ENCODE measurements around the gene CAMK1D.

The CAMK1D gene

DNA sequence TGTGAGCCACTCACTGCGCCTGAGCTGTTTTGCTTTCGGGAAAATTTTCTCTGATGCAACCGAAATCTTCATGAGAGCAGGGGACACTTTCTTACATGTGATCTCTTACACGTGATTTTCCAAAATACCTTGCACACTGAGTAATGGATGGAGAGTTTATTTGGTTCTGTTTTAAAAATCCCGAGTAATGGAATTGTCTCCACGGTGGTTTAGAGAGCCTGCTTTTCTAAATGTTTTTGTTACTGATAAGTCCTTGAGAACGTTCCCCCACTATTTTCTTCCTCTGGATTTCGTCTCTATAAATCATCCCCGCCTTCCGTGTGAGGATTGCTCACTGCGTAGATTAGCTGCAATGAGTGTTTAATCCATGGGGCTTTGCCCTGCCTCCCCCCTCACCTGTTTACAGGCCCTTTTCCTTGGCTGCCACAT is 25.7 kb downstream of the CAMK1D start:
- DNase-seq (ENCODE audit: low spot score), result no peak

DNA sequence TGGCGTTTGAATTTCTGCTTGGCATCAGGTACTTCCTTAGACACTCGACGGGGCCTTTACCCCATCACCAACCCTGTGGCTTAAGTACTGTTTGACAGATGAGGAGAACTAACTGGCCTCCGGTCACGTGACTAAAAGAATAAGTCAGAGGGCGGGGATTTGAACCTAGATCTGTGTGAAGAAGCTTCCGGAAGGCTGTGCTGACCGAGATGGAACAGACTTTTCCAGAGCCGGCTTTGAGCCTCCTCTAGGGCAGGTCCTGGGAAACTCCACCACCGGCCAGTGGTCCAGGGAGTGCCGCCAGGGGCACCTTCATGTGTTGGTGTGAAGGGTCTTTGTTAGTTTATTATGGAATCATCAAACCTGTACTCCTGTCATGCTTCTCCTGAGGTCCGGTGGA is 26.9 kb downstream of the CAMK1D start:
- no peak for DNase-seq (ENCODE audit: low spot score)

DNA sequence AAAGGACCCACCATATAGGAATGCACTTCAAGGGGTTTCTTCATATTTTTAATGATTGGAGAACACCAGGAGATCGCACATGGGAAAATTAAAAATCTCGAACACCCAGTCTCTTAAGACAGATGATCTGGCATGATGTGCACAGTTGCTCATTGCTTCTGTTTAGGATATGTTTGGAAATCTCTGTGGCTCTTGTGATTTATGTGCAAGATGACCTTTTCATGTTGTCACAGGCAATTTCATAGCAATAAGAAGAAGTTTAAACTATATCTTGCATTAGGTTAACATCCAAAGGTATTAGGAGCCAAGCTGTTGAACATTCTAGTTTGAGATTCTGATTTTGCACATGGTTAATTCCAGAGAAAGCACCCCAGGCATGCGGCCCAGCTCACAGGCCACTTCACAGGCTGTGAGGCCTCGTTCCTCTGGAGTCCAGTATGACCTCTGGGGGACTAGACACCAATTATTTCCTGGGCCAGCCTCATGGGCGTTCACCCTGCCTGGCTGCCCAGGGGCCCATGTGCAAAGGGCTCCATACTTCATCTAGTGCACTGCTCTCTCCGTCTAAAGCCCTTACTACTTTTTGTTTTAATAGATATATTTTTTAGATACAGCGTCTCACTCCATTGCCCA is 28.4 kb downstream of the CAMK1D start:
- DNase-seq (ENCODE audit: low spot score), result no peak

DNA sequence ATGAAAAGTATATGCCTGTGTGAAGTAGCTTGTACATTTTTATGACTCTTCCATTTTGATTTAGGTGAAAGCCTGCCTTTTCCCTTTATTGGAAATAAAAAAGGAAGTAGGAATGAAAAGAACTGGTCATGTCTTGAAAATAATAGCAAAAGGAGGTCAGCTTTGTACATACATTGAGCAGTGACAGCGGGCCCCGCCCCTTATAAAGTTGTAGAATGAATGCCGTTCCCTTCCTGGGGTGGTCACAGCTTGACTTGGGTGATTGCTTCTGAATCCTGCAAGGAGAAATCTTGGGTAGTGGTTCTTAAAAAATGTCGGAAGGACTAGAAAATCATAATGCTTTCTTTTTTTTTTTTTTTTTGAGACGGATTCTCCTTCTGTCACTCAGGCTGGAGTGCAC is 31.7 kb downstream of the CAMK1D start:
- DNase-seq (ENCODE audit: low spot score), result no peak

DNA sequence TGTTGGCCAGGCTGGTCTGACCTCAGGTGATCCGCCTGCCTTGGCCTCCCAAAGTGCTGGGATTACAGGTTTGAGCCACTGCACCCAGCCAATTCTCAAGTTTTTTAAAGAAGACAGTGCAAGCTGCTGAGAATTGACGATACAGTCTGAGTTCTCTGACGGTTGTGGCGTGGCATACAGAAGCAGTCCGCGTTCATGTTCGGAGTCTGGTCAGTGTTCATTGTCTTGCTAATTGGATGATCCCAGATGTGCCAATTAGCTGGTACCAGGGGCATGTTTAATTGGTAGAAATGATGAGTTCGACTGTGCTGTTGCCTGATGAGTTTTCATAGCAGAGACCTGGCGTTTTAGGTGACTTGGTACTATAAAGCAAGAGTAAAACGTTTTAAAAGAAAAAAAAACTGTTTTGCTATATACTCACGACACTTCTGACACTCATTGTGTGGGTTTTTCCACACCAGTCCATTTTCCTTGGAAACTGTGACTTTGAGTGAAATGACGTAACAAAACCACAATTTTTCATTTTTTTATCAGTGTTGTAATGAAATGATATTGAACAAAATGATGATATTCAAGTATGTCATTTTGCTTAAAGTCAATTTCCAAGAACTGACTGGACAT is 32.3 kb downstream of the CAMK1D start:
- DNase-seq (ENCODE audit: low spot score), result no peak

DNA sequence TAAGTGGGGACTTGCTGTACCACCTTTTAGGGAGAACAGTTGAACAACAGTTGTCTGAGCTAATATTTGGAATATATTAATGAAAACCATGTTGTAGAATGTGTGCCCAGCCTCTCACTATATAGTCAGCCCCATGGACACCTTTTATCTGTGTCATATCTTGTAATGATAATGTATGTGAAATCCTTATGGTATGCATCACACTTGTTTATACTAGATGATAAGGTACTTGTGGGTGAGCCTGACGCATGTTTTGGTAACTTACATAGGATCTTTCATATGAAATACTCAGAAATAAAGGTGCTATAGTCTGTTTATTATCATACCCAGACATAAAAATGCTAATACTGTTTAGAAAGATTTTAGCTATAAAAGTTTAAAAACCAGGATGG is 32.8 kb downstream of the CAMK1D start:
- no peak for DNase-seq (ENCODE audit: low spot score)

DNA sequence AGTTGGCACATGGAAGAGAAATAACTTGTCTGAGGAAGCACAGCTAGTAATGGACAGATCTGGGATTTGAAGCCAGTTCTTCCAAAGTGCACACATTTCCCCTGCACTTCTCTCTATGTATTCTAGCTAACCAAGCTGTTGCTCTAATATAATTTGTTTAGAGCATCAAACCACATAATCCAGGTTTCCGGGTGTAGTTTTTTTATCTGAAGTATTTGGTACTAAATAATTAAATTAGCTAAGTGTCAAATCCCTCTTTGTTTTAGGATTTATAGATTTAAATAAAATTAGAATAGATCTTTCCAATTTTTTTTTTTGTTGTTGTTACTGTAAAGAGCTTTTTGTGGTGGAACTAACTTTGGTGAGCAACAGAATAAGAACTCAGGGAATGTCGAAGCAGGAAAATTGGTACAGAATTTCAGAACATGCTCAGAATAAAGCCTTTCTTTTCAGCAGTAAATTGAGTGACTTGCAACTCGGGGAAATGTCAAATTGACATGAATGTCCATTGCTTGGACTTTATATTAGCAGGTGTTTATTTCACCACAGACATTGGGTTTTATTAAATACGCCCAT is 33.7 kb downstream of the CAMK1D start:
- no peak for DNase-seq (ENCODE audit: low spot score)

DNA sequence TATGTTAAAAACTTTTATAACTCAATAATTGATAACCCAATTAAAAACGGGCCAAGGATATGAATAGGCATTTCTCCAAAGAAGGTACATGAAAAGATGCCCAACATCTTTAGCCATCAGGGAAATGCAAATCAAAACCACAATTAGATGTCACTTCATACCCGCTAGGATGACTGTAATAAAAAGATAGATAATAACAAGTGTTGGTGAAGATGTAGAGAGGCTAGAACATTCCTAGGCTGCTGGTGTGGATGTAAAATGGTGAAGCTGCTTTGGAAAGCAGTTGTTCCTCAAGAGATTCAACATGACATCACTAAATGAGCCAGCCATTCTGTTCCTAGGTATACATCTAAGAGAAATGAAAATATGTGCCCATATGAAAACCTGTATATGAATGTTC is 35.6 kb downstream of the CAMK1D start:
- no peak for DNase-seq (ENCODE audit: low spot score)

DNA sequence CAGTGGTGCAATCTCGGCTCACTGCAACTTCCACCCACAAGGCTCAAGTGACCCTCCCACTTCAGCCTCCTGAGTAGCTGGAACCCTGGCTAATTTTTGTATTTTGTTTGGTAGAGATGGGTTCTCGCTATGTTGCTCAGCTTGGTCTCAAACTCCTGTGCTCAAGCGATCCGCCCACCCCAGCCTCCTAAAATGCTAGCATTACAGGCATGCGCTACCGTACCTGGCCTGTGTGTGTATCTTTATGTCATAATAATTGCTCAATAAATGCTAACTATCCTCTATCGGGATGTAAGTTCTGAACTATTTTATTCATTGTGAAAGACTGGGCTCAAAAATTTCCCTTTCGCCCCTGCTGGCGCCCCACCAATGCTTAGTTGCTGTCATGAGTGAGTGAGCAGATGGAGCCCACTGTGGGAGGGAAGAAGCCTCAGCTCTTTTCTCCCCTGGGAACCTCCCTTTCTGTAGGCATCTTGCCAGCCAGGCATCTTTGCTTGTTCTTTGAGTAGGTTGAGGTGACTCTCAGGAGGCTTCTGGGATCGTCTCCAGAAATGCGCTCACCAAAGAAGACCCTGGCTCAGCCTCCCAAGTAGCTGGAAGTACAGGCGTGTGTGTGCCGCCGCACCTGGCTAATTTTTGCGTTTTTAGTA is 38.3 kb downstream of the CAMK1D start:
- no peak for DNase-seq (ENCODE audit: low spot score)

DNA sequence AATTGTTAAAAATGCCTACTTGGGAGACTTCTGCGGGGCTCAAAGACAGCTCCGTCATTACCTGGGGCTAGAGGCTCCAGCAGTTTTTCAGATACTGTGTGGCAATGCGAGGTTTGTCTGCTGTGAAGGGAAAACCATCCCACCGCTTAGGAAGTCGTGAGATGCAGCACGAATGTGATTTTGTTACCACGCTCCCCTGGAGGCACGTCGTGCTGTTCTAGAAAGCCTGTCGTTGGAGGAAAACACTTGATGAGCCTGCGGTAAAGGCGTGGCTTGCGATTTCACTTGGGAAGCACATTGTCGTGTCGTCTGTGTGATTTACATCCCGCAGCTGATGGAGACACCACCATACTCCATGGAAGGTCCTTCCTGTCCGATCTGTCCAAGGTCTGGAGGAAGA is 39.3 kb downstream of the CAMK1D start:
- no peak for DNase-seq (ENCODE audit: low spot score)

DNA sequence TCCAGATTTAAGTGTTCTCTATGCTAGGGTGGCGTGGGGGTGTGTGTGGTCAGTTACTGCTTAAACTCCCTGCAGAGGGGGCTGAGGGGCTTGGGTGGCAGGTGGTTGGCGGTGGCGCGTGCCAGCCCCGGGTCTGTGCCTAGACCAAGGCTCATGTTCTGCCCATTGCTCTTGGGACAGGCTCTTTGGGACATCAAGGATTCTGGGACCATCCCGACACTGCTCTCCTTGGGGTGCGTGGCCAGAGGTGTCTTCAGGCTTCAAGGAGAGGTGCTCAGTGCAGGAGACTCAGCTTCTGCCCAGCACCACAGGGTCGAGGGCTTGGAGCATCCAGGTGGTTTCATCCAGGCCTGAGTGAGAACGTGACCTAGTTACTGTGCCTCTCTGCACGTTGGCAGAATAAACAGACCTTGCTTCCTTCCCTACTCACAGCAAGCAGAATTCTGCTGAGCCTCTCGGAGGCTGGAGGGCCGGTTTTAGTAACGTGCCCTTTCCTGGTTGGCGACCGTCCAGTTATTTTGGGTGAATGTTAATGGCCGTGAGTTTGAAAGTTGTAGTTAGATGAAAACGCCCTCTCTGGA is 39.9 kb downstream of the CAMK1D start:
- peak; percentile 53 for DNase-seq (ENCODE audit: low spot score)

DNA sequence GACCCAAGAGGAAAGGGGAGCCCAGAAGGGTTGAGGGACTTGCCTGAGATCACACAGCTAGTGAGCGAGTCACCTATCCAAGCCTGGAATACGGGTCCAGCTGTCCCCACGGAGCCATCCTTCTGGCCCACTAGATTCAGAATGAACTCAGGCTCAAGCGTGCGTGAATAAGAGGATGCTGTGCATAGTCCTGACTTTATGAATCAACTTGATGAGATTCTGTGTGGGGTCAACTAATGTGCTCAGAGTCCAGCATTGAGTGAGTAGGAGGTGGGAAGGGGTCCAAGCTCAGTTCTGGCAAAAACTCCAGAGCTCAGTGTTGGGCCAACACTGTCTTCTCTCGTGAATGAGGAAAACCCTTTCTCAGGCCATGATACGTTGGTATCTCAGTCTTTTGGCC is 41.4 kb downstream of the CAMK1D start:
- DNase-seq (ENCODE audit: low spot score), result no peak

DNA sequence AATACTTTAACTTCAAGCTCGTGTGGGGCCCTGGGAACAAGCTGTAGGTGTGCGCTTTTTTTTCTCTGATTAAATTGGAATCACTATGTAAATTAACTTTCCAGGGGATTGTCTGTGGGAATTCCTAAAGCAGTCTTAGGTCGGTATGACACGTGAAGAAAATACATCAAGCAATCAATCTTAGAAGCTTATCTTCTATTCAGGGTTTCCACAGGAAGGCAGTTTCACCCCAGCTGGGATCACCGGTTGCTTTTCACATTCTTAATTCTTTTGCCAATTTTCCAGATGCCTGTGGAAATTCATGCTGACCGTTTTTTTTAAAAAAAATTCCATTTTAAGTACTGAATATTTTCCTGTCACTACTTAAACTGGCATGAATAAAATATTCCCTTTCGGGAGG is 41.9 kb downstream of the CAMK1D start:
- no peak for DNase-seq (ENCODE audit: low spot score)

DNA sequence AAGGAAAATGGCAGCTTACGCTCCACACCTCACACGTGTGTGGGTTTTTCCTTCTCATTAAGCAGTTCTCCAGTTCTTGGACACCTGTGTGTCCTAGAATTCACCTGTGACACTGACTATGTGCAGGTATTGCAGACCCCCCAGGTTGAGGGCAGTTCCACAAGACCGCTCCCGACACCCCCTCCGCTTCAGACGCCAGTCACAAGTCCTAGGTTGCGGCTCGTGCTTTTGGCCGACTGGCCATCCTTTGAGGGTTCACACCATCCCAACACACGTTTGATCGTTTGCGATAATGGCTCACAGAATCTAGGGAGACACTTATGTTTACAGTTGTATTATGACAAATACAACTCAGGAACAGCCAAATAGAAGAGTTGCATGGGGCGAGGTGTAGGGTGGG is 44.5 kb downstream of the CAMK1D start:
- DNase-seq (ENCODE audit: low spot score), result no peak

DNA sequence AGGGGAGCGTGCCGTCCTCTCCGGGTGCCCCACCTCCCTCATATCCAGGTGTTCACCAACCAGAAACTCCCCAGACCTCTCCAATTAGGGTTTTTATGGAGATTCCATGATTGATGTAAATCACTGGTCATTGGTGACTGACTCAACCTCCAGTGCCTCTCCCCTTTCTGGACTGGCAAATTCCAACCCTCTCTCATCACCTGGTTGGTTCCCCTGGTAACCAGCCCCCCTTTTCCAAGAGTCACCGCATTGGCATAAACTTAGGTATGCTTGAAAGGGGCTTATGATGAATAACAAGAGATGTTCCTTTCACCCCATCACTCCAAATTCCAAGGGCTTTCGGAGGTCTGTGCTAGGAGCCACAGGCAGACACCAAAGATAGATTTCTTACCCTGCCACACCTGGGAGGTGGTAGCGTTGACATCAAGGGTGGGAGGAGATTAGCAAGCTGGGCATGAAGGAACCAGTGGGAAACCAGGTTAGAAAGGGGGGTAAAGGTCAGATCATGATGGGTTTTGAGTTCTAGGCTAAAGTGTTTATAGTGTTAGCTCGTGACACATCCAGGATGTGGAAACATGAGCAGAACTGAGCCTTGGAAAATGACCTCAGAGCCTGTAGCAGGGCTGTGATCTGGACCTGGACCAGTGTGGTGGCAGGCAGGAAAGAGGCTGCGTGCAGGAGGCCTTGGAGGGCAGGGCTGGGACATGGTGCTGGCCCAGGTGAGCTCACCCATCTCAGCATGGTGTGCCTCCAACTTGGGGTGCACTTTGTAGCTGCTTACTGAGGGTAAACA is 45.1 kb downstream of the CAMK1D start:
- DNase-seq (ENCODE audit: low spot score), result no peak

DNA sequence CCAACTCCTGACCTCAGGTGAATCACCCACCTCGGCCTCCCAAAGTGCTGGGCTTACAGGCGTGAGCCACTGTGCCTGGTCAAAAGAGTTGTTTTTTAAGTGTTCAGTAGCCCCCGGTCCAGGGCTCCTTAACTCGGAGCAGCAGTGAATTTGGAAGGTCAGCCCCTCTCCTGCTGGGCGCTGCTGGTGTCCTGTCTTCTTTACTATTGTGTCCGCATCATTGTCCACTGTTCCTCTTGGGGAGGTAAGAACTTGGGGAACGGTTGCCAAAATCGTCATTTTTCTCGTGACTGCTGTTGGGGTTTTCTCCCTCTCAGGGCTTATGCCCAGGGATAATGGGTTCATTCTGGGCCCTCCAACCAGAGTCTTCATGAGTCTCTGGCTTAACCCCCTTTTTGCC is 46.7 kb downstream of the CAMK1D start:
- DNase-seq (ENCODE audit: low spot score), result no peak

DNA sequence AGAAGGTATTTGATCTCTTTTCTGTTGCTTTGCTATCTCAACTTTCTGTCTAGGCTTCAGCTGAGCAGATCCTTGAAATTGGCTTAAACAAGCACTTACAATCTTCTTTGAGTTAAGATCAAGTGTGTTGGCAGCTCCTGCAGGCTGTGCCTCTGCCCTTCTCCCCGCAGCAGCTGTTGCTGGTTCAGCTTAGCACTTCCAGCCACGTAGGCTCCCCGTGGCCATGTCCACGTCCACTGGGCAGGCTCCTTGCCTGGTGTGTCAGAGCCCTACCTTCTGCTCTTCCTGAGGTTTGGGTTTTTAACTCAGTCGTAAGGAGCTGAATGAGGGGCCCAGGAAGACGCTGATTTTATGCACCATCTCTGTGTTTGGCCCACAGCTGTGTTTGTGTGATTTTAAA is 47.2 kb downstream of the CAMK1D start:
- no peak for DNase-seq (ENCODE audit: low spot score)

DNA sequence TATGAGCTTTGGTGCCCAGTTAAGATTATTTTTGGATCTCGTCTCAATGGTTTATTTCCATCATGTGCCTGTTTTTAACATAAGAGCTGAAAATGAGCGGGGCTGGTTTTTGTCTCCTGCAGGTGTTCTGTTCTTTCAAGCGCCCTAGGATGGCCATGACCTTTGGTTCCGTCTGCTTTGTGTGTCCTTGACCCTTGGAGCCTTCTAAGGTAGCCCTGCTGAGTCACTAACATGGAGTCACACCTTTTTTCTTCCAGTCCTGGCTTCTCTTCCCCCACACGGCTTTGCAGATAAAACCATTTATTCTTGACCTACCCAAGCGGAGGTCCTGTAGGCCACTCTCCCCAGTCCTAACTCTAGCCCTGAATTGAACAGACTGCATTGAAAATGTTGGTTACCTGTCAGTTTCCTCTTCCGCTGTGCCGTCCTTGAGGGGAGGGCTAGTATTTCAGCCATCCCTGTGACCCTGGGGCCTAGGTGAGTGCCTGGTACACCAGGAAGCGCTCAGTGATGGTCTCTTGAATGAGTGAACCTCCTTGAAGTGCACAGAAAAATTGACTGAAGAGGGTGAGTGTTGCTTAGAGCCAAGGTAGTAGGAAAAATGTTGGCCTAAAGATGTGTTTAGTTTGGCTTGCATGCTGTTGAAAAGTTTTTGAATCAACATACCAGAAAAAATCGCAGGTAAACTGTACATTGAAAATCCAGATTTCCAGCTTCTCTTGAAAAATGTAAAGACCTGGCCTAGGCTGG is 48.0 kb downstream of the CAMK1D start:
- DNase-seq (ENCODE audit: low spot score), result no peak

DNA sequence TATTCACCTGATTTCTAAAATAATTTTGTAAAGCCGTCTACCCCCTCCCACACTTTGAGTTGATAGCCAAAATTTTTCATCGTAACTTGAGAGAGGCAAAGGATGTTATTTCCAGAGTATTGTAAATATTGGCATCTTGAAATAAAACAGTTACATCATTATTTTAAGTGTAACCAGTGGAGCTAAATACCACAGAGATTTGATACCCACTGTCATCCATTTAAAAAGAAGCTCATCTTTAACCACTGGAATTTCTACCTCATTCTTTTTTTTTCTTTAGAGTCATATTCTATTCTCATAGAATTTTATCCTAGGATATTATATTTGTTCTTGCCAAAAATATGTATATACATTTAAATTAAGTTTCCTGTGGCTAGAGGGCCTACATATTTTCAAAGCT is 48.6 kb downstream of the CAMK1D start:
- no peak for DNase-seq (ENCODE audit: low spot score)

DNA sequence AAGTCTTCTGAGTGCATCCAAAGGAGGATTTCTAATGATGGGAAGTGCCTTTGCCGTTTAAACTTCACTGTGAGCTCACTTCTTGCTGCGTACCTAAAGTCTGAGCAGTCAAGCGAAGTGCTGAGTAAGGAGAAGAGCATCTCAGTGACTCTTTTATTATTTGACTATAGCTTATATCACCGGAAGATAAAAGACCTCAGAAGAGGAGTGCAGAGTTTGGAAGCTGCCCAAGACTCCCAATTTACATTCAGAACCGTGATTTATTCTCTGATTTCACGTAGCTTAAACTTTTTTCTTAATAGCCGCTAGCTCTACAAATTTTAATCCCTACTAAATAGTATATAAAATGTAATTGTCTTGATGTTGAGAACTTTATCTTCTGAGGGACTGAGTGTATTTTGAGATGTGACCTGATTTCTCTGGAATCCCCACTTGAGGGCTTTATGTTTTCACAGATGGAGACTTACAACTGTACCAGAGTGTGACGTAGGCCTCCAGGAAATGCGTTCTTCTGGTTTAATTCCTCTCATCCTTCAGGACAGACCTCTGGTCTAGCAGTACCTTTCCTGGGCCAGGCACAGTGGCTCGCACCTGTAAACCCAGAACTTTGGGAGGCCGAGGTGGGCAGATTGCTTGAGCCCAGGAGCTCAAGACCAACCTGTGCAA is 51.1 kb downstream of the CAMK1D start:
- DNase-seq (ENCODE audit: low spot score), result no peak

DNA sequence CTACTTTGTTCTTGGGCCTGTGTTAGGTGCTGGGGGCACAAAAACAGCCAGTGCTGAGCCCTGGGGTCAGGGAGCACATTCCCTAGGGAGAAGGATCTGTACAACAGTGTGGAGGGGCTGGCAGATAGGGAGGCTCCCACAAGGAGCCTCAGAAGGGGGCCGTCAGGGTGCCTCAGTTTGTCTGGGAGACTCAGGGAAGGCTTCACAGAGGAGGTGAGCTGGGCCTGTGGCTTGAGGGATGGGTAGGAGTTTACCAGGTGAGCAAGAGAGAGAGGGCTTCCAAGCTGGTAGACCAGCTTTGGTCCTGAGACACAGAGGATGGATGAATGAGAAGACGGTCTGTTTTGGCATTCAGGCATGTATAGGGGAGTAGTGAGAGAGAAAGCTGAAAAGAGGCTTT is 52.1 kb downstream of the CAMK1D start:
- DNase-seq (ENCODE audit: low spot score), result no peak

Measured in hematopoietic multipotent progenitor cell treated with erythropoietin and hydrocortisone succinate and interleukin-3 and kit ligand, for 17 days (in vitro differentiated cells).